GM12878 (cell line): ENCODE results near the gene BICC1. TPM values are rescaled to one million over a fixed set of nuclear protein-coding genes. Genes with fewer than 3 reads are reported as not detected.

Experiments
- MYC ChIP-seq: IDR thresholded peaks from 2 replicates; pipeline ENCODE4 v1.6.1; 2011; ENCODE audit warnings: mild to moderate bottlenecking, low read length, moderate library complexity, inconsistent platforms; ENCODE audit not compliant: insufficient read depth, insufficient replicate concordance, insufficient read length, severe bottlenecking
- SIX5 ChIP-seq: IDR thresholded peaks from 2 replicates; pipeline ENCODE4 v1.6.1; 2011; ENCODE audit warnings: mild to moderate bottlenecking, low read depth, low read length, moderate library complexity; ENCODE audit not compliant: severe bottlenecking
- ZBTB11 ChIP-seq: fragments of 450-650 bp; formaldehyde crosslinking; IDR thresholded peaks from 2 replicates; pipeline ENCODE4 v1.5.0; 2022; ENCODE audit warnings: mild to moderate bottlenecking, missing genetic modification characterization
- ZNF217 ChIP-seq: fragments of 450-650 bp; IDR thresholded peaks from 2 replicates; pipeline ENCODE4 v1.6.1; 2017; ENCODE audit warnings: antibody characterized with exemption, mild to moderate bottlenecking
- ZNF622 ChIP-seq: fragments of 450-650 bp; IDR thresholded peaks from 2 replicates; pipeline ENCODE4 v1.6.1; 2017; ENCODE audit warnings: mild to moderate bottlenecking, inconsistent platforms
- polyA plus RNA-seq, 11 experiments: library from polyadenylated mRNA; depleted of rRNA in 4 of 11; unstranded in 6 of 11; stranded (reverse) in 5 of 11; fragments of >200 nt; fragmentation: Nextera tagmentation in 4 of 11; fragmentation: Illumina TruSeq in 1 of 11; extraction: Ambion mirVana in 4 of 11; extraction: Trizol in 1 of 11; gene quantifications; 1 replicate in 1 of 11; 2 replicates in 10 of 11; pipeline versions ENCODE4 v1.2.1 to v1.2.3, GENCODE V29; 2011 to 2016; ENCODE audit warnings: inconsistent platforms in 2 of 11, missing spikeins in 2 of 11, low read depth in 1 of 11
- total RNA-seq, 4 experiments: library from RNA; depleted of rRNA in 3 of 4; stranded (reverse); fragments of >200 nt in 3 of 4; fragmentation: Illumina TruSeq in 1 of 4; extraction: Trizol in 1 of 4; gene quantifications; 2 replicates each; pipeline versions ENCODE4 v1.2.1 to v1.2.3, GENCODE V29; 2013 to 2021
- TF ChIP-seq, protein P1 (sequence below): fragments of 450-650 bp; IDR thresholded peaks from 2 replicates; pipeline ENCODE4 v1.6.1; 2017; ENCODE audit warnings: mild to moderate bottlenecking, low read depth, inconsistent platforms; ENCODE audit not compliant: poor library complexity, severe bottlenecking

The BICC1 gene
- total and polyA plus RNA-seq, 10 of the 15 experiments (the other 5 are each of a cell fraction or from before 2014, with no cell fraction given) = 0.01 to 0.10 (median 0.04) TPM; not detected in 5

DNA sequence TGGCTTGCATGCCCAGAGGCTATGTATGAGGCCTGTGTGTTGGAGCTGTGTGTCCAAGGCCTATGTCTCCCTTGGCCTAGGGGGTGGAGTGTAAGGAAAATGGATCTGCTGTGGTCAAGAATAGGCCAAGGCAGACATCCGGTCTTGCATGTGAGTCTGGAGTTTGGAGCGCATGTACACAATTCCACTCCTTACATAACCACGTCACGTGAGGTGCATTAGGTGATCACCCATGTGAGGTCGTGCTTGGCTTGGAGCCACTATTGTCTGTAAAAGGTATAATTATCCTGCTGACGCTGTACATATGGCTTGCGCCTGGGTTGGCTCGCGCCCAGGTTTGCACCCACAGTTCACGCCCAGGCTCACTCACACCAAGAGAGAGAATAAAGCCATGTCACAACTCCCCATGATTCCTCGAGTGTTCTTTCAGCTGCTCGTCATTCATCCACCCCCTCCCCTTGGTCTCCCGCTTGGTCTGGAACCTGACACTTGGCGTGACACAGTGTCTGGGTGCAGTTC is 105.5 kb downstream of the BICC1 start (continued):
- TF ChIP-seq ZBTB11 = no peak
- TF ChIP-seq, protein P1, sequence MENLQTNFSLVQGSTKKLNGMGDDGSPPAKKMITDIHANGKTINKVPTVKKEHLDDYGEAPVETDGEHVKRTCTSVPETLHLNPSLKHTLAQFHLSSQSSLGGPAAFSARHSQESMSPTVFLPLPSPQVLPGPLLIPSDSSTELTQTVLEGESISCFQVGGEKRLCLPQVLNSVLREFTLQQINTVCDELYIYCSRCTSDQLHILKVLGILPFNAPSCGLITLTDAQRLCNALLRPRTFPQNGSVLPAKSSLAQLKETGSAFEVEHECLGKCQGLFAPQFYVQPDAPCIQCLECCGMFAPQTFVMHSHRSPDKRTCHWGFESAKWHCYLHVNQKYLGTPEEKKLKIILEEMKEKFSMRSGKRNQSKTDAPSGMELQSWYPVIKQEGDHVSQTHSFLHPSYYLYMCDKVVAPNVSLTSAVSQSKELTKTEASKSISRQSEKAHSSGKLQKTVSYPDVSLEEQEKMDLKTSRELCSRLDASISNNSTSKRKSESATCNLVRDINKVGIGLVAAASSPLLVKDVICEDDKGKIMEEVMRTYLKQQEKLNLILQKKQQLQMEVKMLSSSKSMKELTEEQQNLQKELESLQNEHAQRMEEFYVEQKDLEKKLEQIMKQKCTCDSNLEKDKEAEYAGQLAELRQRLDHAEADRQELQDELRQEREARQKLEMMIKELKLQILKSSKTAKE = no peak
- no peak for TF ChIP-seq ZNF217
- TF ChIP-seq MYC = no peak
- TF ChIP-seq ZNF622 = no peak
- TF ChIP-seq SIX5 = no peak
